ENCODE data around the gene ZNF440.
"Not testable (repeated sequence)": the region's sequence is repeated elsewhere in the genome, so short reads cannot be mapped to it uniquely, and the experiment has no call there.

ZNF440 gene

GRCh38 chr19:11848594-11849469, 34.8 kb downstream of the ZNF440 start, which contains the start of gene ZNF439:
Gene ZNF439 (plus strand): TSS chr19:11848726. CDS start chr19:11848868, 142 bp downstream.
- peak; percentile 98 for ATAC-seq
- TF ChIP-seq ZNF8 (CRISPR knock-in tag; IDR thresholded peaks at IDR 0.05) (no peak), GLIS3 (CRISPR knock-in tag; IDR thresholded peaks at IDR 0.05) (no peak), ZNF565 (CRISPR knock-in tag; conservative IDR thresholded peaks at IDR 0.05; ENCODE audit: low read depth) (no peak), ARNTL (CRISPR knock-in tag; IDR thresholded peaks at IDR 0.05; ENCODE audit: borderline replicate concordance, low read depth) (no peak), ZFP30 (CRISPR knock-in tag; IDR thresholded peaks at IDR 0.05) (no peak), BACH2 (CRISPR knock-in tag; IDR thresholded peaks at IDR 0.05; ENCODE audit: borderline replicate concordance) (no peak), ESRRG (CRISPR knock-in tag; IDR thresholded peaks at IDR 0.05) (no peak), POU6F1 (CRISPR knock-in tag; IDR thresholded peaks at IDR 0.05; ENCODE audit: borderline replicate concordance, low read depth) (no peak), CSDC2 (CRISPR knock-in tag; IDR thresholded peaks at IDR 0.05) (no peak), RARB (CRISPR knock-in tag; IDR thresholded peaks at IDR 0.05) (no peak), ZFP3 (CRISPR knock-in tag; IDR thresholded peaks at IDR 0.05) (no peak), TOX (CRISPR knock-in tag; IDR thresholded peaks at IDR 0.05; ENCODE audit: borderline replicate concordance) (no peak), PPARA (CRISPR knock-in tag; IDR thresholded peaks at IDR 0.05; ENCODE audit: borderline replicate concordance) (no peak), OSR1 (CRISPR knock-in tag; IDR thresholded peaks at IDR 0.05) (no peak), ZC3H10 (CRISPR knock-in tag; IDR thresholded peaks at IDR 0.05) (no peak)
- TF ChIP-seq, protein P1, sequence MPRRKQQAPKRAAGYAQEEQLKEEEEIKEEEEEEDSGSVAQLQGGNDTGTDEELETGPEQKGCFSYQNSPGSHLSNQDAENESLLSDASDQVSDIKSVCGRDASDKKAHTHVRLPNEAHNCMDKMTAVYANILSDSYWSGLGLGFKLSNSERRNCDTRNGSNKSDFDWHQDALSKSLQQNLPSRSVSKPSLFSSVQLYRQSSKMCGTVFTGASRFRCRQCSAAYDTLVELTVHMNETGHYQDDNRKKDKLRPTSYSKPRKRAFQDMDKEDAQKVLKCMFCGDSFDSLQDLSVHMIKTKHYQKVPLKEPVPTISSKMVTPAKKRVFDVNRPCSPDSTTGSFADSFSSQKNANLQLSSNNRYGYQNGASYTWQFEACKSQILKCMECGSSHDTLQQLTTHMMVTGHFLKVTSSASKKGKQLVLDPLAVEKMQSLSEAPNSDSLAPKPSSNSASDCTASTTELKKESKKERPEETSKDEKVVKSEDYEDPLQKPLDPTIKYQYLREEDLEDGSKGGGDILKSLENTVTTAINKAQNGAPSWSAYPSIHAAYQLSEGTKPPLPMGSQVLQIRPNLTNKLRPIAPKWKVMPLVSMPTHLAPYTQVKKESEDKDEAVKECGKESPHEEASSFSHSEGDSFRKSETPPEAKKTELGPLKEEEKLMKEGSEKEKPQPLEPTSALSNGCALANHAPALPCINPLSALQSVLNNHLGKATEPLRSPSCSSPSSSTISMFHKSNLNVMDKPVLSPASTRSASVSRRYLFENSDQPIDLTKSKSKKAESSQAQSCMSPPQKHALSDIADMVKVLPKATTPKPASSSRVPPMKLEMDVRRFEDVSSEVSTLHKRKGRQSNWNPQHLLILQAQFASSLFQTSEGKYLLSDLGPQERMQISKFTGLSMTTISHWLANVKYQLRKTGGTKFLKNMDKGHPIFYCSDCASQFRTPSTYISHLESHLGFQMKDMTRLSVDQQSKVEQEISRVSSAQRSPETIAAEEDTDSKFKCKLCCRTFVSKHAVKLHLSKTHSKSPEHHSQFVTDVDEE (CRISPR knock-in tag; IDR thresholded peaks at IDR 0.05): no peak
- TF ChIP-seq, protein P2, sequence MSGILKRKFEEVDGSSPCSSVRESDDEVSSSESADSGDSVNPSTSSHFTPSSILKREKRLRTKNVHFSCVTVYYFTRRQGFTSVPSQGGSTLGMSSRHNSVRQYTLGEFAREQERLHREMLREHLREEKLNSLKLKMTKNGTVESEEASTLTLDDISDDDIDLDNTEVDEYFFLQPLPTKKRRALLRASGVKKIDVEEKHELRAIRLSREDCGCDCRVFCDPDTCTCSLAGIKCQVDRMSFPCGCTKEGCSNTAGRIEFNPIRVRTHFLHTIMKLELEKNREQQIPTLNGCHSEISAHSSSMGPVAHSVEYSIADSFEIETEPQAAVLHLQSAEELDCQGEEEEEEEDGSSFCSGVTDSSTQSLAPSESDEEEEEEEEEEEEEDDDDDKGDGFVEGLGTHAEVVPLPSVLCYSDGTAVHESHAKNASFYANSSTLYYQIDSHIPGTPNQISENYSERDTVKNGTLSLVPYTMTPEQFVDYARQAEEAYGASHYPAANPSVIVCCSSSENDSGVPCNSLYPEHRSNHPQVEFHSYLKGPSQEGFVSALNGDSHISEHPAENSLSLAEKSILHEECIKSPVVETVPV (CRISPR knock-in tag; IDR thresholded peaks at IDR 0.05): no peak

GRCh38 chr19:11850289-11850688, 36.2 kb downstream of the ZNF440 start:
- not testable (repeated sequence) for ATAC-seq

GRCh38 chr19:11853358-11853757, 39.3 kb downstream of the ZNF440 start:
- TF ChIP-seq OSR1 (CRISPR knock-in tag; IDR thresholded peaks at IDR 0.05) (no peak), TOX (CRISPR knock-in tag; IDR thresholded peaks at IDR 0.05; ENCODE audit: borderline replicate concordance) (no peak), CREB5 (CRISPR knock-in tag; IDR thresholded peaks at IDR 0.05; ENCODE audit: low read depth) (no peak), SNAI2 (CRISPR knock-in tag; IDR thresholded peaks at IDR 0.05) (no peak)
- TF ChIP-seq, protein P1 (CRISPR knock-in tag; IDR thresholded peaks at IDR 0.05): no peak
- TF ChIP-seq, protein P2 (CRISPR knock-in tag; IDR thresholded peaks at IDR 0.05): no peak
- no peak for ATAC-seq
